H9 (cell line): ENCODE data around the gene B3GNT7. TPM values are rescaled to one million over a fixed set of nuclear protein-coding genes. Genes with fewer than 3 reads are reported as not detected.

ENCODE experiments used
- DNase-seq: peaks from one replicate; pipeline ENCODE4 v3.0.0-alpha.2; 2017
- H2AFZ ChIP-seq: one replicate; pipeline ENCODE4 v1.6.1; 2013; ENCODE audit warnings: mild to moderate bottlenecking, low read length, control low read depth, moderate library complexity
- H2AK5ac ChIP-seq: 2 replicates; pipeline ENCODE4 v1.6.1; 2013; ENCODE audit warnings: low read length, control low read depth, mixed read lengths; ENCODE audit not compliant: insufficient read length
- H2BK120ac ChIP-seq: one replicate; pipeline ENCODE4 v1.6.1; 2013; ENCODE audit warnings: low read depth, mild to moderate bottlenecking, low read length, control low read depth, inconsistent platforms; ENCODE audit not compliant: poor library complexity, severe bottlenecking
- H2BK12ac ChIP-seq: 2 replicates; pipeline ENCODE4 v1.6.1; 2013; ENCODE audit warnings: low read length, control low read depth, mixed read lengths, low read depth; ENCODE audit not compliant: insufficient read length
- H2BK15ac ChIP-seq: 2 replicates; pipeline ENCODE4 v1.6.1; 2013; ENCODE audit warnings: low read depth, low read length, control low read depth
- H2BK20ac ChIP-seq: one replicate; pipeline ENCODE4 v1.6.1; 2013; ENCODE audit warnings: low read depth, mild to moderate bottlenecking, low read length, control low read depth, inconsistent platforms; ENCODE audit not compliant: poor library complexity, severe bottlenecking
- H2BK5ac ChIP-seq: 2 replicates; pipeline ENCODE4 v1.6.1; 2013; ENCODE audit warnings: low read length, control low read depth, mixed read lengths; ENCODE audit not compliant: insufficient read length
- H3K14ac ChIP-seq: 2 replicates; pipeline ENCODE4 v1.6.1; 2013; ENCODE audit warnings: low read length, control low read depth; ENCODE audit not compliant: insufficient read depth
- H3K18ac ChIP-seq: 2 replicates; pipeline ENCODE4 v1.6.1; 2013; ENCODE audit warnings: low read depth, mild to moderate bottlenecking, mixed read lengths, low read length, control low read depth; ENCODE audit not compliant: insufficient read length
- H3K23ac ChIP-seq: 2 replicates; pipeline ENCODE4 v1.6.1; 2013; ENCODE audit warnings: low read length, control low read depth, mixed read lengths, low read depth; ENCODE audit not compliant: insufficient read length
- H3K23me2 ChIP-seq: 2 replicates; pipeline ENCODE4 v1.6.1; 2013; ENCODE audit warnings: low read depth, mild to moderate bottlenecking, mixed read lengths, low read length, control low read depth; ENCODE audit not compliant: insufficient read length, poor library complexity, severe bottlenecking
- H3K27ac ChIP-seq: 2 replicates; pipeline ENCODE4 v1.5.1; 2013; ENCODE audit warnings: low read length, control low read depth, mixed read lengths, low read depth; ENCODE audit not compliant: insufficient read length
- H3K27me3 ChIP-seq: 2 replicates; pipeline ENCODE4 v1.6.1; 2013; ENCODE audit warnings: low read length, control low read depth, inconsistent platforms; ENCODE audit not compliant: insufficient read depth
- H3K4ac ChIP-seq: 2 replicates; pipeline ENCODE4 v1.6.1; 2013; ENCODE audit warnings: low read depth, mild to moderate bottlenecking, control low read depth, inconsistent platforms, low read length, moderate library complexity
- H3K4me1 ChIP-seq: 2 replicates; pipeline ENCODE4 v1.6.1; 2013; ENCODE audit warnings: low read length, control low read depth, inconsistent platforms; ENCODE audit not compliant: insufficient read depth
- H3K4me2 ChIP-seq: 2 replicates; pipeline ENCODE4 v1.6.1; 2013; ENCODE audit warnings: low read length, control low read depth, mixed read lengths; ENCODE audit not compliant: insufficient read length, insufficient read depth
- H3K56ac ChIP-seq: 2 replicates; pipeline ENCODE4 v1.6.1; 2013; ENCODE audit warnings: low read depth, mild to moderate bottlenecking, mixed read lengths, low read length, control low read depth; ENCODE audit not compliant: insufficient read length
- H3K79me1 ChIP-seq: 2 replicates; pipeline ENCODE4 v1.6.1; 2013; ENCODE audit warnings: low read depth, mild to moderate bottlenecking, moderate library complexity, low read length, control low read depth, inconsistent platforms; ENCODE audit not compliant: insufficient read depth, poor library complexity, severe bottlenecking
- H3K79me2 ChIP-seq: 2 replicates; pipeline ENCODE4 v1.6.1; 2013; ENCODE audit warnings: low read length, control low read depth, inconsistent platforms; ENCODE audit not compliant: insufficient read depth
- H3K9ac ChIP-seq: 2 replicates; pipeline ENCODE4 v1.6.1; 2013; ENCODE audit warnings: low read length, control low read depth, mixed read lengths; ENCODE audit not compliant: insufficient read length; ENCODE audit errors: extremely low read depth
- H3K9me3 ChIP-seq: one replicate; pipeline ENCODE4 v1.6.1; 2013; ENCODE audit warnings: low read depth, low read length, inconsistent platforms; ENCODE audit not compliant: control insufficient read depth
- H3T11ph ChIP-seq: one replicate; pipeline ENCODE4 v1.6.1; 2013; ENCODE audit warnings: mild to moderate bottlenecking, low read length, control low read depth, inconsistent platforms
- H4K20me1 ChIP-seq: one replicate; pipeline ENCODE4 v1.6.1; 2013; ENCODE audit not compliant: control insufficient read depth, insufficient read length, insufficient read depth
- H4K5ac ChIP-seq: 2 replicates; pipeline ENCODE4 v1.6.1; 2013; ENCODE audit warnings: low read depth, mild to moderate bottlenecking, mixed read lengths, low read length, control low read depth; ENCODE audit not compliant: insufficient read length
- H4K8ac ChIP-seq: replicated peaks from 2 replicates; pipeline ENCODE4 v1.6.1; 2013; ENCODE audit warnings: low read length, control low read depth, mixed read lengths, low read depth; ENCODE audit not compliant: insufficient read length
- H4K91ac ChIP-seq: 2 replicates; pipeline ENCODE4 v1.6.1; 2013; ENCODE audit warnings: low read depth, mild to moderate bottlenecking, moderate library complexity, mixed read lengths, low read length, control low read depth; ENCODE audit not compliant: insufficient read length
- H3K27ac Mint-ChIP-seq, 3 experiments: 2 replicates in 2 of 3; 3 replicates in 1 of 3; pipeline ENCODE4 v1.8.0; 2020 to 2021; ENCODE audit warnings: mixed read lengths in 3 of 3, mild to moderate bottlenecking in 1 of 3, moderate library complexity in 1 of 3
- H3K27me3 Mint-ChIP-seq: 2 replicates; pipeline ENCODE4 v1.8.0; 2021; ENCODE audit warnings: low read depth, mild to moderate bottlenecking, moderate library complexity, mixed read lengths
- H3K36me3 Mint-ChIP-seq, 3 experiments: 2 replicates in 2 of 3; 3 replicates in 1 of 3; pipeline ENCODE4 v1.8.0; 2020 to 2021; ENCODE audit warnings: low read depth in 3 of 3, mixed read lengths in 3 of 3; ENCODE audit not compliant: insufficient read depth in 1 of 3
- H3K4me1 Mint-ChIP-seq, 2 experiments: 2 replicates each; pipeline ENCODE4 v1.8.0; 2020; ENCODE audit warnings: mixed read lengths in 2 of 2
- H3K4me3 Mint-ChIP-seq, 2 experiments: 2 replicates in 1 of 2; 3 replicates in 1 of 2; pipeline ENCODE4 v1.8.0; 2020 to 2021; ENCODE audit warnings: mild to moderate bottlenecking in 2 of 2, mixed read lengths in 2 of 2, moderate library complexity in 1 of 2
- H3K9me3 Mint-ChIP-seq, 2 experiments: 2 replicates in 1 of 2; 3 replicates in 1 of 2; pipeline ENCODE4 v1.8.0; 2020; ENCODE audit warnings: mild to moderate bottlenecking in 2 of 2, mixed read lengths in 2 of 2, moderate library complexity in 1 of 2
- WGBS: extraction: QIAGEN DNeasy Blood & Tissue Kit; methylation state at CpG from one replicate; pipeline ENCODE4 v1.1.7; 2013; ENCODE audit warnings: missing lambda C conversion rate, low lambda C conversion rate, mixed read lengths; ENCODE audit not compliant: insufficient read length; ENCODE audit errors: extremely low coverage; 5-methylcytosine and 5-hydroxymethylcytosine counted together
- total RNA-seq: library from RNA; stranded (reverse); gene quantifications from 2 replicates; pipeline ENCODE4 v1.2.1, GENCODE V29; 2021
- TF ChIP-seq, protein P1 (sequence below): fragments of 200-600 bp; sonication (generic); conservative IDR thresholded peaks from 3 replicates; pipeline ENCODE4 v1.8.0; 2021; ENCODE audit warnings: antibody characterized with exemption, mild to moderate bottlenecking

The B3GNT7 gene
- total RNA-seq, 1 experiment from 2014 or later: 42.2 TPM

DNA sequence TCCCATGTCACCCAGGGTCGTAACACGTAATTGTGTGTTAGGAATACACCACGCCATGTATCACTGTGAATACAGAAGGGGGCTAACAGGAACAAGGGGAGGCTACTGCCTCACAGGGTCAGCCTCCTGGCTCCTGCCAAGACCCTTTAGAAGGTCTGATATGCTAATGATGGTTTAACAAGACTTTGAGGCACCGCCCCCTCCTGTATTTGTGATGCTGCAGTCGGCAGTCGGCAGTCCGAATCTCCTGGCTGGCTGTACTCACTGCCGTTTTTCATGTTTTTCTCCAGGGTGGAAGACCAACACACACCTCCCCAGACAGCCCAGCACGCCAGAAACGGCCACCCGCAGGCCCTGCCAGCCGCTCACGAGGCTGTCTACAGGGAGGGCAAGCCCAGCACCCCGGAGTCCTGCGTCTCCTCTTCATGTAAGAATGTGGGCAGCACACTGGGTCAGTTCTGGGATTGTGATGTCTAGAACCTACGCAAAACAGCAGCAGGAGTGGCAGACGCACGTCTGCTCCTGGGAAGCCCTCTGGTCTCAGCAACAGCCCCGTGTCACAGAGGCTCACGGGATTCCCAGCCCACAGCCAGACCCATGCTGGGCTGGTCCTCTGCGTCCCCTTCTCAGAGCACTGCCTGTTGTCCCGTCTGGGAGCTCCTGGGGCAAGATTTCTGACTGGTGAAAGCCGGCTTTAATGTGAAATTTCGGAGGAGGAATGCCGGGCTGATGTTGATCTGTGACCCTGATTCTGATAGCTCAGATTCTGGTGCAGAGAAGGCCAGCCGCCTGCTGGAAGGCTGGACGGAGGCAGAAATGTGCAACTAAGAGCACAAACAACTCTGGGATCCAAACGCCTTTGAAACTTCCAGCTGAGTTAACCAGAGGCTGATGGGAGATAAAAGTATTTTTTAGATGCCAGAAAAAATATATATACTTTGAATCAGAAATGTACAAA lies 39.7 kb upstream of the B3GNT7 start:
- Histone ChIP-seq H4K8ac (no peak overlapping the region), H2BK12ac (no peak overlapping the region), H2BK120ac (no peak overlapping the region), H2AK5ac (no peak overlapping the region), H3K79me2 (no peaks in the 10 kb centered on the region), H3T11ph (no peak overlapping the region), H3K23ac (no peak overlapping the region), H4K20me1 (no peaks in the 10 kb centered on the region), H3K9ac (no peak overlapping the region), H3K14ac (peak overlapping the region; percentile 51; the same call in 1 of the 2 replicates), H4K5ac (no peak overlapping the region), H3K4ac (no peak overlapping the region), H3K79me1 (no peaks in the 10 kb centered on the region), H3K18ac (no peak overlapping the region), H2BK20ac (no peak overlapping the region), H4K91ac (no peak overlapping the region), H3K9me3 (no peaks in the 10 kb centered on the region), H3K56ac (no peak overlapping the region), H3K4me2 (no peak overlapping the region), H2AFZ (no peak overlapping the region), H3K27me3 (no peaks in the 10 kb centered on the region), H3K23me2 (no peaks in the 10 kb centered on the region), H2BK15ac (0 out of 2 replicates have a peak overlapping the region, but pooled peaks have one; percentile 3), H3K4me1 (peaks cover 2% of the 10 kb centered on the region; the same call in 1 of the 2 replicates), H2BK5ac (no peak overlapping the region), H3K27ac (no peak overlapping the region)
- DNase-seq: no peak
- Mint-ChIP-seq H3K27ac (peak overlapping the region in 2 of 3 experiments; percentile 1 to 88; a peak in 3 of 7 replicates), H3K4me1 (peaks cover 20 to 33% of the 10 kb centered on the region in 2 experiments), H3K27me3 (no peaks in the 10 kb centered on the region; the same call in 1 of the 2 replicates), H3K4me3 (no peak overlapping the region; a peak in 1 of 5 replicates), H3K36me3 (peaks cover 0 to under 1% (median under 1%) of the 10 kb centered on the region in 3 experiments; a peak in 5 of 7 replicates), H3K9me3 (no peaks in the 10 kb centered on the region)
- no CpG with 5 or more reads among the region's 28 CpGs for WGBS
- TF ChIP-seq, protein P1, sequence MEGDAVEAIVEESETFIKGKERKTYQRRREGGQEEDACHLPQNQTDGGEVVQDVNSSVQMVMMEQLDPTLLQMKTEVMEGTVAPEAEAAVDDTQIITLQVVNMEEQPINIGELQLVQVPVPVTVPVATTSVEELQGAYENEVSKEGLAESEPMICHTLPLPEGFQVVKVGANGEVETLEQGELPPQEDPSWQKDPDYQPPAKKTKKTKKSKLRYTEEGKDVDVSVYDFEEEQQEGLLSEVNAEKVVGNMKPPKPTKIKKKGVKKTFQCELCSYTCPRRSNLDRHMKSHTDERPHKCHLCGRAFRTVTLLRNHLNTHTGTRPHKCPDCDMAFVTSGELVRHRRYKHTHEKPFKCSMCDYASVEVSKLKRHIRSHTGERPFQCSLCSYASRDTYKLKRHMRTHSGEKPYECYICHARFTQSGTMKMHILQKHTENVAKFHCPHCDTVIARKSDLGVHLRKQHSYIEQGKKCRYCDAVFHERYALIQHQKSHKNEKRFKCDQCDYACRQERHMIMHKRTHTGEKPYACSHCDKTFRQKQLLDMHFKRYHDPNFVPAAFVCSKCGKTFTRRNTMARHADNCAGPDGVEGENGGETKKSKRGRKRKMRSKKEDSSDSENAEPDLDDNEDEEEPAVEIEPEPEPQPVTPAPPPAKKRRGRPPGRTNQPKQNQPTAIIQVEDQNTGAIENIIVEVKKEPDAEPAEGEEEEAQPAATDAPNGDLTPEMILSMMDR: 0 out of 3 replicates have a peak, but pooled peaks have one; percentile 9
